ENCODE data around the gene EYA3.
"Not testable (repeated sequence)": the region's sequence is repeated elsewhere in the genome, so short reads cannot be mapped to it uniquely, and the experiment has no call there.

Gene EYA3

GRCh38 chr1:27999055-27999454, 89.4 kb downstream of the EYA3 start:
- H3K79me2 ChIP-seq (ENCODE audit: low read length) = no peaks in the 10 kb centered on the region
- peaks cover 3% of the 10 kb centered on the region; the same call in 1 of the 2 replicates for H3K36me3 ChIP-seq (replicated peaks; ENCODE audit: insufficient read depth, low read length)
- H4K20me1 ChIP-seq (ENCODE audit: insufficient read depth, low read length) = no peaks in the 10 kb centered on the region
- peaks cover 10% of the 10 kb centered on the region for H3F3A ChIP-seq (ENCODE audit: insufficient read depth, low read length)
- no peak overlapping the region for H3K4me2 ChIP-seq (ENCODE audit: low read depth, low read length)
- DNase-seq = no peak
- H3K9me2 ChIP-seq (replicated peaks; ENCODE audit: insufficient read depth, low read length) = no peaks in the 10 kb centered on the region
- no peak overlapping the region for H3K9ac ChIP-seq (ENCODE audit: low read length)
- H3K9me3 ChIP-seq (replicated peaks; ENCODE audit: insufficient read depth, low read length) = no peaks in the 10 kb centered on the region
- no peaks in the 10 kb centered on the region for H3K27me3 ChIP-seq (replicated peaks; ENCODE audit: insufficient read depth, low read length)
- H3K4me3 ChIP-seq (ENCODE audit: low read length) = no peak overlapping the region
- H2AFZ ChIP-seq (ENCODE audit: low read length) = no peak overlapping the region
- H3K27ac ChIP-seq (ENCODE audit: low read length) = no peak overlapping the region
- no peak for TF ChIP-seq EZH2phosphoT487 (IDR thresholded peaks at IDR 0.05; ENCODE audit: low read length)
- TF ChIP-seq, protein P1, sequence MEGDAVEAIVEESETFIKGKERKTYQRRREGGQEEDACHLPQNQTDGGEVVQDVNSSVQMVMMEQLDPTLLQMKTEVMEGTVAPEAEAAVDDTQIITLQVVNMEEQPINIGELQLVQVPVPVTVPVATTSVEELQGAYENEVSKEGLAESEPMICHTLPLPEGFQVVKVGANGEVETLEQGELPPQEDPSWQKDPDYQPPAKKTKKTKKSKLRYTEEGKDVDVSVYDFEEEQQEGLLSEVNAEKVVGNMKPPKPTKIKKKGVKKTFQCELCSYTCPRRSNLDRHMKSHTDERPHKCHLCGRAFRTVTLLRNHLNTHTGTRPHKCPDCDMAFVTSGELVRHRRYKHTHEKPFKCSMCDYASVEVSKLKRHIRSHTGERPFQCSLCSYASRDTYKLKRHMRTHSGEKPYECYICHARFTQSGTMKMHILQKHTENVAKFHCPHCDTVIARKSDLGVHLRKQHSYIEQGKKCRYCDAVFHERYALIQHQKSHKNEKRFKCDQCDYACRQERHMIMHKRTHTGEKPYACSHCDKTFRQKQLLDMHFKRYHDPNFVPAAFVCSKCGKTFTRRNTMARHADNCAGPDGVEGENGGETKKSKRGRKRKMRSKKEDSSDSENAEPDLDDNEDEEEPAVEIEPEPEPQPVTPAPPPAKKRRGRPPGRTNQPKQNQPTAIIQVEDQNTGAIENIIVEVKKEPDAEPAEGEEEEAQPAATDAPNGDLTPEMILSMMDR (IDR thresholded peaks at IDR 0.05; ENCODE audit: low read length) = no peak
- TF ChIP-seq EZH2 (optimal IDR thresholded peaks at IDR 0.05; ENCODE audit: low read depth, low read length) = no peak
- H3K4me1 ChIP-seq (ENCODE audit: low read length) = peaks cover 16% of the 10 kb centered on the region

- not testable (repeated sequence) for H3K79me2 ChIP-seq (ENCODE audit: low read length); DNase-seq; H3K27me3 ChIP-seq (replicated peaks; ENCODE audit: insufficient read depth, low read length); H3K27ac ChIP-seq (ENCODE audit: low read length); H3K36me3 ChIP-seq (replicated peaks; ENCODE audit: insufficient read depth, low read length); H3F3A ChIP-seq (ENCODE audit: insufficient read depth, low read length); H3K9me3 ChIP-seq (replicated peaks; ENCODE audit: insufficient read depth, low read length); H3K9ac ChIP-seq (ENCODE audit: low read length); H4K20me1 ChIP-seq (ENCODE audit: insufficient read depth, low read length); H2AFZ ChIP-seq (ENCODE audit: low read length); H3K4me2 ChIP-seq (ENCODE audit: low read depth, low read length); H3K9me2 ChIP-seq (replicated peaks; ENCODE audit: insufficient read depth, low read length); H3K4me3 ChIP-seq (ENCODE audit: low read length)
- H3K4me1 ChIP-seq (ENCODE audit: low read length) = peaks cover 16% of the 10 kb centered on the region
Measured at GRCh38 chr1:27994526-27994925, 93.9 kb downstream of the EYA3 start.

DNA sequence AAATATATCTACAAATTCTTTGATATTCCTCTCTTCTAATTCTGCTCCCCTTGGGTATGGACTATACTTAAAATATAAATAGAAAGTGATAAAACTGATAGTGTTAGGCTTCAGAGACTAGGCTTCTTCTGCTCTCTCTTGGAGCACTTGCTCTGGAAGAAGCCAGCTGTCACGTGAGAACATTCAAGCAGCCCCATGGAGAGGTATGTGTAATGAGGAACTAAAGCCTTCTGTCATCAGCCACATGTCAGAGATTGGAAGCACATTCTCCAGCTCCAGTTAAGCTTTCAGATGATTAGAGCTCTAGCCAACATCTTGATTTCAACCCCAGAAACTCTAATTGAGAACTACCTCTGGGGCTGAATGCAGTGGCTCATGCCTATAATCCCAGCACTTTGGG, 94.3 kb downstream of the EYA3 start:
- no peak for DNase-seq
- no peaks in the 10 kb centered on the region for H3K79me2 ChIP-seq (ENCODE audit: low read length)
- no peak overlapping the region for H3K4me3 ChIP-seq (ENCODE audit: low read length)
- H3F3A ChIP-seq (ENCODE audit: insufficient read depth, low read length) = peaks cover 10% of the 10 kb centered on the region
- H2AFZ ChIP-seq (ENCODE audit: low read length) = no peak overlapping the region
- H3K9ac ChIP-seq (ENCODE audit: low read length) = no peak overlapping the region
- H3K4me1 ChIP-seq (ENCODE audit: low read length) = peaks cover 16% of the 10 kb centered on the region
- H3K9me2 ChIP-seq (replicated peaks; ENCODE audit: insufficient read depth, low read length) = no peaks in the 10 kb centered on the region
- H3K27ac ChIP-seq (ENCODE audit: low read length) = no peak overlapping the region
- H4K20me1 ChIP-seq (ENCODE audit: insufficient read depth, low read length) = no peaks in the 10 kb centered on the region
- H3K27me3 ChIP-seq (replicated peaks; ENCODE audit: insufficient read depth, low read length) = no peaks in the 10 kb centered on the region
- H3K4me2 ChIP-seq (ENCODE audit: low read depth, low read length) = no peak overlapping the region
- TF ChIP-seq EZH2 (optimal IDR thresholded peaks at IDR 0.05; ENCODE audit: low read depth, low read length) = no peak
- no peak for TF ChIP-seq EZH2phosphoT487 (IDR thresholded peaks at IDR 0.05; ENCODE audit: low read length)
- TF ChIP-seq, protein P1 (IDR thresholded peaks at IDR 0.05; ENCODE audit: low read length) = no peak
- H3K36me3 ChIP-seq (replicated peaks; ENCODE audit: insufficient read depth, low read length) = peaks cover 6% of the 10 kb centered on the region; the same call in 1 of the 2 replicates
- no peaks in the 10 kb centered on the region for H3K9me3 ChIP-seq (replicated peaks; ENCODE audit: insufficient read depth, low read length)

DNA sequence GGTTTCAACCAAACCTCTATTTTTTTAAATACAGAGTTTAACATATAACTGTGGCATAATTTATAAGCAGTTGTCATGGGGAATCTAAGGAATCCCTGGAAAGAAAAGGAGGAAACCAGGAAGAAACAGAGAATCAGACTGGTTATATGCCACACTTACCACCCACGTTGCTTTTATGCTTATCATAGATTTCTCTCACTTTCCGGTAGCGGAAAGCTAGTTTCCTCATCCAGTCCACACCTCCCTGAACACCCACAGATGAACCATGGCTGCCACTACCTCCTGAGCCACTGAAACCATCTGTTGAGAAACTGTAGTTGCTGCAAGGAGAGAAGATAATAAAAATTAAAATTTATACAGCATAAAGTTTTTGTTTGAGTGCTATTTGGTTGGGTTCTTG, 95.2 kb downstream of the EYA3 start:
- Histone ChIP-seq H3F3A (ENCODE audit: insufficient read depth, low read length) (peaks cover 10% of the 10 kb centered on the region), H3K4me2 (ENCODE audit: low read depth, low read length) (no peak overlapping the region), H3K9ac (ENCODE audit: low read length) (no peak overlapping the region), H4K20me1 (ENCODE audit: insufficient read depth, low read length) (no peaks in the 10 kb centered on the region), H3K27ac (ENCODE audit: low read length) (no peak overlapping the region), H3K4me1 (ENCODE audit: low read length) (peaks cover 16% of the 10 kb centered on the region), H3K36me3 (replicated peaks; ENCODE audit: insufficient read depth, low read length) (peaks cover 6% of the 10 kb centered on the region; the same call in 1 of the 2 replicates), H3K9me3 (replicated peaks; ENCODE audit: insufficient read depth, low read length) (no peaks in the 10 kb centered on the region), H3K79me2 (ENCODE audit: low read length) (no peaks in the 10 kb centered on the region), H3K9me2 (replicated peaks; ENCODE audit: insufficient read depth, low read length) (no peaks in the 10 kb centered on the region), H2AFZ (ENCODE audit: low read length) (no peak overlapping the region), H3K27me3 (replicated peaks; ENCODE audit: insufficient read depth, low read length) (no peaks in the 10 kb centered on the region), H3K4me3 (ENCODE audit: low read length) (no peak overlapping the region)
- DNase-seq = no peak
- TF ChIP-seq EZH2 (optimal IDR thresholded peaks at IDR 0.05; ENCODE audit: low read depth, low read length) = no peak
- TF ChIP-seq, protein P1 (IDR thresholded peaks at IDR 0.05; ENCODE audit: low read length) = no peak
- no peak for TF ChIP-seq EZH2phosphoT487 (IDR thresholded peaks at IDR 0.05; ENCODE audit: low read length)

Data from MM.1S (cell line).